HEK293T (cell line): ENCODE results near the gene HOXA13.

Source experiments
- CTCF ChIA-PET: fragments of 350-600 bp; formaldehyde crosslinking; extraction: SDS; loops from one replicate; lab custom pipeline; 2021; ENCODE audit warnings: antibody characterized with exemption, inconsistent platforms; lab: Yijun Ruan, JAX
- POLR2A ChIA-PET: fragments of 350-600 bp; formaldehyde crosslinking; extraction: SDS; loops from one replicate; lab custom pipeline; 2020; ENCODE audit warnings: antibody characterized with exemption, inconsistent platforms; lab: Yijun Ruan, JAX
- DNase-seq: peaks from one replicate; pipeline ENCODE4 v3.0.0; 2012; ENCODE audit warnings: mixed read lengths; ENCODE audit errors: extremely low spot score
- ARNT ChIP-seq: fragments of 450-650 bp; IDR thresholded peaks from 2 replicates; pipeline ENCODE4 v1.6.1; 2017; ENCODE audit warnings: mild to moderate bottlenecking
- BHLHE40 ChIP-seq: fragments of 450-650 bp; IDR thresholded peaks from 2 replicates; pipeline ENCODE4 v1.6.1; 2016; ENCODE audit warnings: mild to moderate bottlenecking, moderate library complexity, borderline replicate concordance
- CTBP1 ChIP-seq: fragments of 450-650 bp; IDR thresholded peaks from 2 replicates; pipeline ENCODE4 v1.6.1; 2016; ENCODE audit warnings: borderline replicate concordance
- ELF4 ChIP-seq: fragments of 450-650 bp; IDR thresholded peaks from 2 replicates; pipeline ENCODE4 v1.6.1; 2017; ENCODE audit warnings: antibody characterized with exemption
- FOXA1 ChIP-seq: fragments of 450-650 bp; IDR thresholded peaks from 2 replicates; pipeline ENCODE4 v1.6.1; 2016; ENCODE audit warnings: mild to moderate bottlenecking
- FOXK2 ChIP-seq: fragments of 450-650 bp; IDR thresholded peaks from 2 replicates; pipeline ENCODE4 v1.6.1; 2016; ENCODE audit warnings: mild to moderate bottlenecking
- FOXM1 ChIP-seq: fragments of 450-650 bp; IDR thresholded peaks from 2 replicates; pipeline ENCODE4 v1.6.1; 2017; ENCODE audit warnings: mild to moderate bottlenecking, borderline replicate concordance
- HDGF ChIP-seq: fragments of 450-650 bp; IDR thresholded peaks from 2 replicates; pipeline ENCODE4 v1.6.1; 2017; ENCODE audit warnings: antibody characterized with exemption, borderline replicate concordance
- L3MBTL2 ChIP-seq: fragments of 450-650 bp; conservative IDR thresholded peaks from 2 replicates; pipeline ENCODE4 v1.6.1; 2016; ENCODE audit warnings: mild to moderate bottlenecking
- LEF1 ChIP-seq: fragments of 450-650 bp; IDR thresholded peaks from 2 replicates; pipeline ENCODE4 v1.6.1; 2017; ENCODE audit warnings: mild to moderate bottlenecking, borderline replicate concordance
- NFRKB ChIP-seq: fragments of 450-650 bp; IDR thresholded peaks from 2 replicates; pipeline ENCODE4 v1.6.1; 2016; ENCODE audit warnings: mild to moderate bottlenecking, moderate library complexity
- PKNOX1 ChIP-seq: fragments of 450-650 bp; IDR thresholded peaks from 2 replicates; pipeline ENCODE4 v1.6.1; 2016
- SP1 ChIP-seq: fragments of 450-650 bp; IDR thresholded peaks from 2 replicates; pipeline ENCODE4 v1.6.1; 2017
- SUZ12 ChIP-seq: fragments of 450-650 bp; IDR thresholded peaks from 2 replicates; pipeline ENCODE4 v1.6.1; 2016; ENCODE audit warnings: mild to moderate bottlenecking
- TARDBP ChIP-seq: fragments of 450-650 bp; IDR thresholded peaks from 2 replicates; pipeline ENCODE4 v1.6.1; 2016
- ZNF384 ChIP-seq: fragments of 450-650 bp; IDR thresholded peaks from 2 replicates; pipeline ENCODE4 v1.6.1; 2016

HOXA13 gene

GRCh38 chr7:27191161-27191731 is 8.6 kb downstream of the HOXA13 start:
- no peak for DNase-seq
- TF ChIP-seq L3MBTL2 (no peak), NFRKB (no peak), SUZ12 (no peak), LEF1 (no peak), FOXK2 (no peak), CTBP1 (no peak), ELF4 (no peak), TARDBP (no peak), FOXM1 (no peak)
- ChIA-PET CTCF (interaction anchor here (1.3 kb wide), 1 partner anchor 12 kb away, joined by 3 read pairs; no protein-coding TSS in a partner anchor), POLR2A (interaction anchor here (0.9 to 10.3 kb wide), 5 partner anchors 8 to 415 kb away, joined by 3 to 215 read pairs (median 4); partner anchors contain the start of genes HOXA10 and HOXA13)

- CTCF ChIA-PET = interaction anchor here (0.6 to 1.3 kb wide), 2 partner anchors 10 to 11 kb away, joined by 3 read pairs; partner anchors contain the start of gene HOXA13
- DNase-seq = no peak
- no peak for TF ChIP-seq BHLHE40
- no peak for TF ChIP-seq LEF1
- no peak for TF ChIP-seq NFRKB
- no peak for TF ChIP-seq L3MBTL2
- TF ChIP-seq CTBP1 = no peak
- TF ChIP-seq ZNF384 = no peak
- TF ChIP-seq FOXM1 = no peak
- TF ChIP-seq ARNT = no peak
- POLR2A ChIA-PET = interaction anchor here (0.9 to 10.3 kb wide), 8 partner anchors 9 to 550 kb away, joined by 3 to 215 read pairs (median 4); partner anchors contain the start of genes HOXA10, HOXA13 and TAX1BP1
These were observed 9.7 kb downstream of the HOXA13 start for GRCh38 chr7:27189997-27190748.

GRCh38 chr7:27189295-27189996 is 10.4 kb downstream of the HOXA13 start:
- DNase-seq = no peak
- ChIA-PET POLR2A (interaction anchor here (1.3 to 10.3 kb wide), 4 partner anchors 10 to 550 kb away, joined by 3 to 215 read pairs (median 28); partner anchors contain the start of genes HOXA10, HOXA13 and TAX1BP1), CTCF (interaction anchor here (0.6 to 1.7 kb wide), 2 partner anchors 10 to 11 kb away, joined by 3 to 8 read pairs; partner anchors contain the start of gene HOXA13)
- TF ChIP-seq SUZ12 (no peak), PKNOX1 (peak; percentile 69), ELF4 (no peak), ZNF384 (no peak)

- DNase-seq = no peak
- POLR2A ChIA-PET = interaction anchor here (1.1 to 10.3 kb wide), 5 partner anchors 9 to 32 kb away, joined by 3 to 215 read pairs (median 33); partner anchors contain the start of genes HOXA10, HOXA13 and HOXA7
- TF ChIP-seq SUZ12 (no peak), SP1 (no peak), ARNT (no peak), FOXM1 (no peak), L3MBTL2 (peak; percentile 77), LEF1 (no peak), CTBP1 (no peak), NFRKB (no peak)
- CTCF ChIA-PET = interaction anchor here (0.6 to 1.7 kb wide), 2 partner anchors 9 to 827 kb away, joined by 3 to 8 read pairs; no protein-coding TSS in a partner anchor
These were observed 11.3 kb downstream of the HOXA13 start for GRCh38 chr7:27188386-27189294.

GRCh38 chr7:27187475-27188385 is 12.2 kb downstream of the HOXA13 start:
- TF ChIP-seq FOXA1 = no peak
- TF ChIP-seq L3MBTL2 = no peak
- TF ChIP-seq ARNT = 0 out of 2 replicates have a peak, but pooled peaks have one; percentile 4
- no peak for TF ChIP-seq PKNOX1
- no peak for TF ChIP-seq TARDBP
- no peak for TF ChIP-seq SUZ12
- no peak for TF ChIP-seq HDGF
- POLR2A ChIA-PET = interaction anchor here (0.9 to 10.3 kb wide), 9 partner anchors 8 to 419 kb away, joined by 3 to 215 read pairs (median 5); partner anchors contain the start of genes HOXA10, HOXA13, HOXA3 and HOXA7
- CTCF ChIA-PET = interaction anchor here (0.7 to 1.7 kb wide), 6 partner anchors 8 to 411 kb away, joined by 3 to 8 read pairs (median 4); partner anchors contain the start of gene HOXA13
- no peak for DNase-seq
